ENCODE measurements around the gene METTL3. TPM values are rescaled to one million over a fixed set of nuclear protein-coding genes. Genes with fewer than 3 reads are reported as not detected.
A peak's percentile ranks its signal among the peaks of the same experiment; 100 is the strongest.

The METTL3 gene
- total and polyA plus RNA-seq, 2 of the 8 experiments (the other 6 are each of a cell fraction or from before 2014, with no cell fraction given) = 103 to 144 TPM

- peaks cover 2% of the 10 kb centered on the region; the same call in 1 of the 2 replicates for H3K23me2 ChIP-seq (ENCODE audit: low read depth, low read length)
- no peak overlapping the region for H4K8ac ChIP-seq (ENCODE audit: extremely low read depth, insufficient read depth, low read length)
- no peaks in the 10 kb centered on the region for H3K79me1 ChIP-seq (ENCODE audit: low read depth, low read length)
- POLR2A ChIA-PET (ENCODE audit: partially characterized antibody) = interaction anchor here (0.7 to 5.1 kb wide), 16 partner anchors 10 to 301 kb away, joined by 3 to 61 read pairs (median 9); partner anchors contain the start of genes METTL3, RAB2B, SALL2 and TOX4
- DNase-seq (ENCODE audit: low read depth in 1 of 2, low spot score in 2 of 2) (peak; percentile 84 to 97), FAIRE-seq (peak; percentile 98)
- peak overlapping the region; percentile 98 for H3K18ac ChIP-seq (ENCODE audit: extremely low read depth, low read length)
- no peaks in the 10 kb centered on the region for H3K36me3 ChIP-seq (ENCODE audit: control insufficient read depth in 2 of 4, insufficient read depth in 4 of 4, low read length in 3 of 4)
- peak overlapping the region; percentile 91 for H2BK120ac ChIP-seq (replicated peaks; ENCODE audit: low read depth, low read length)
- no peaks in the 10 kb centered on the region for H4K20me1 ChIP-seq (replicated peaks in 1 of 2; ENCODE audit: control insufficient read depth in 1 of 2, insufficient read depth in 2 of 2, low read length in 2 of 2)
- peak overlapping the region in 2 of 4 experiments; percentile 21 to 32; a peak in 2 of 8 replicates for H3K4me3 ChIP-seq (ENCODE audit: extremely low read depth in 1 of 4, insufficient read depth in 2 of 4, low read depth in 3 of 4, low read length in 4 of 4)
- peak overlapping the region; percentile 98 for H2BK12ac ChIP-seq (ENCODE audit: low read depth, low read length)
- H2AK5ac ChIP-seq (ENCODE audit: low read depth, low read length) = peak overlapping the region; percentile 97
- H3K27me3 ChIP-seq (replicated peaks in 1 of 4; ENCODE audit: control insufficient read depth in 3 of 4, extremely low read depth in 1 of 4, insufficient read depth in 3 of 4, low read length in 3 of 4) = no peaks in the 10 kb centered on the region
- H4K91ac ChIP-seq (replicated peaks; ENCODE audit: insufficient read length, low read length) = peak overlapping the region; percentile 85
- no peaks in the 10 kb centered on the region for H3K9me3 ChIP-seq (ENCODE audit: insufficient read depth in 2 of 2, low read depth in 1 of 2, low read length in 1 of 2)
- H3K4ac ChIP-seq (replicated peaks; ENCODE audit: insufficient read length, low read depth, low read length) = peak overlapping the region; percentile 76
- H3K27ac ChIP-seq (ENCODE audit: low read depth, low read length) = peak overlapping the region; percentile 82
- peak overlapping the region; percentile 42 to 52; a peak in 3 of 4 replicates for H3K4me2 ChIP-seq (ENCODE audit: insufficient read depth in 1 of 2, low read depth in 2 of 2, low read length in 2 of 2)
- peak overlapping the region in 2 of 4 experiments; percentile 38 to 48; a peak in 4 of 7 replicates for H3K9ac ChIP-seq (replicated peaks in 1 of 4; ENCODE audit: extremely low read depth in 1 of 4, low read depth in 3 of 4, low read length in 3 of 4)
- no peak overlapping the region for H3K14ac ChIP-seq (ENCODE audit: insufficient read length)
- no peaks in the 10 kb centered on the region for H3K79me2 ChIP-seq (ENCODE audit: control insufficient read depth in 1 of 2, insufficient read depth in 2 of 2, low read length in 2 of 2)
- H4K5ac ChIP-seq (ENCODE audit: insufficient read length, low read depth, low read length) = peak overlapping the region; percentile 87
- WGBS, 2 experiments (ENCODE audit: extremely low coverage in 1 of 2, insufficient coverage in 1 of 2, insufficient read length in 1 of 2, insufficient replicate concordance in 2 of 2, low coverage in 1 of 2, low lambda C conversion rate in 2 of 2, missing lambda C conversion rate in 1 of 2) = 0% methylated on average over 11 of the region's 11 CpGs; no CpG with 5 or more reads in 1 of the 2 experiments
- H2BK20ac ChIP-seq (ENCODE audit: low read length) = peak overlapping the region; percentile 97; the same call in 1 of the 2 replicates
- H3K56ac ChIP-seq (replicated peaks; ENCODE audit: insufficient read length, low read depth, low read length) = peak overlapping the region; percentile 95
- CTCF ChIA-PET (ENCODE audit: partially characterized antibody) = interaction anchor here (0.7 to 4.5 kb wide), 13 partner anchors 15 to 101 kb away, joined by 3 to 64 read pairs (median 5); partner anchors contain the start of genes CHD8, RAB2B, SALL2 and TOX4
- H3K23ac ChIP-seq (ENCODE audit: insufficient read length) = no peak overlapping the region
- peak overlapping the region; percentile 97 for H2BK5ac ChIP-seq (ENCODE audit: low read depth, low read length)
- H2AFZ ChIP-seq (ENCODE audit: low read length) = no peak overlapping the region
- H2BK15ac ChIP-seq (ENCODE audit: low read length) = no peak overlapping the region
- peaks cover 7 to 24% (median 18%) of the 10 kb centered on the region in 4 experiments for H3K4me1 ChIP-seq (replicated peaks in 1 of 4; ENCODE audit: control insufficient read depth in 3 of 4, insufficient read depth in 4 of 4, low read length in 3 of 4)
- peak; percentile 96 for TF ChIP-seq SP1 (IDR thresholded peaks at IDR 0.05; ENCODE audit: low read depth, low read length)
- TF ChIP-seq JUN (IDR thresholded peaks at IDR 0.05; ENCODE audit: low read depth, low read length) = no peak
- no peak for TF ChIP-seq MAFK (IDR thresholded peaks at IDR 0.05; ENCODE audit: low read depth, low read length)
- TF ChIP-seq RAD21 (IDR thresholded peaks at IDR 0.05 in 1 of 2, conservative IDR thresholded peaks at IDR 0.05 in 1 of 2; ENCODE audit: low read depth in 2 of 2, low read length in 2 of 2) = peak; percentile 82 to 84
- TF ChIP-seq POU5F1 (IDR thresholded peaks at IDR 0.05; ENCODE audit: low read depth, low read length) = peak; percentile 60; the same call in 1 of the 2 replicates
- peak in 2 of 3 experiments; percentile 55 to 69; a peak in 3 of 4 replicates for TF ChIP-seq CTCF (IDR thresholded peaks at IDR 0.05; ENCODE audit: control extremely low read depth in 1 of 3, insufficient read depth in 1 of 3, low read depth in 1 of 3, low read length in 3 of 3)
- 0 out of 2 replicates have a peak, but pooled peaks have one; percentile 46 for TF ChIP-seq TBP (IDR thresholded peaks at IDR 0.05; ENCODE audit: low read depth, low read length)
- TF ChIP-seq JUND (IDR thresholded peaks at IDR 0.05; ENCODE audit: low read length) = peak; percentile 43; the same call in 1 of the 2 replicates
Measured at GRCh38 chr14:21557084-21557901, 46.2 kb upstream of the METTL3 start.
